Heart left ventricle (tissue), 13 donors: ENCODE measurements around the gene CTXND2.

ENCODE experiments used
- CTCF ChIP-seq, 12 donors: fragments of 200-600 bp; sonication (generic) in 4 of 12; IDR thresholded peaks; one replicate each; pipeline versions ENCODE4 v1.5.0 to v1.8.0; 2018 to 2022; ENCODE audit warnings: antibody characterized with exemption in 12 of 12, mild to moderate bottlenecking in 5 of 12
- POLR2A ChIP-seq, 2 donors: fragments of 450-650 bp; IDR thresholded peaks; one replicate each; pipeline ENCODE4 v1.6.1; 2017; ENCODE audit warnings: antibody characterized with exemption in 2 of 2, mild to moderate bottlenecking in 2 of 2, moderate library complexity in 2 of 2
- donor health status: ischemic (EF 13 %, LVEDD 7.1; RV severe dilation, severe dysfunction).
- donor health status: DM: no; HTN: yes; CAD: no.
- donor health status: DM: no; HTN: no; CAD: no.
- donor health status: ischemic (EF 25% LVEDD 6.9; RV normal size, moderate dysfunction).
- donor health status: ischemic (EF 25% LVEDD 5.7; RV mildly dilated, moderate dysfunction).
- donor health status: ischemic (EF 35%, LVEDD 5.7; RV mildly dilated, moderate dysfunction).
- donor health status: nonischemic (EF 11% LVEDD 7.7; RV severe dilation, severe dysfunction).
- donor health status: DM: yes; HTN: yes; CAD: no.
- donor health status: PGD.
- donor health status: ischemic (EF 29% LVEDD 5.4; RV normal size, mild dysfunction).
- donor health status: nonischemic (EF 23%, LVEDD 6.1; RV moderate dilation, normal function).

GRCh38 chr1:150843474-150843873 lies 43.5 kb upstream of the CTXND2 start:
- no peak for TF ChIP-seq POLR2A (IDR thresholded peaks at IDR 0.05)
- TF ChIP-seq CTCF (IDR thresholded peaks at IDR 0.05) = no peak
